RWPE1 (cell line): ENCODE data around the gene H1-8.

ENCODE experiments used
- CTCF ChIA-PET: fragments of 350-600 bp; sonication (Branson Sonifier 250); formaldehyde crosslinking; extraction: SDS; loops from one replicate; lab custom pipeline; 2021; lab: Yijun Ruan, JAX
- POLR2A ChIA-PET: fragments of 400-600 bp; formaldehyde crosslinking; extraction: SDS; loops from one replicate; lab custom pipeline; 2020; ENCODE audit warnings: antibody characterized with exemption; ENCODE audit not compliant: low non-redundant PET; lab: Yijun Ruan, JAX
- DNase-seq: peaks from one replicate; pipeline ENCODE4 v3.0.0; 2012; ENCODE audit warnings: low spot score
- H3K27ac ChIP-seq: fragments of 450-650 bp; 2 replicates; pipeline ENCODE4 v1.5.1; 2017
- TF ChIP-seq, protein P1 (sequence below): fragments of 450-650 bp; conservative IDR thresholded peaks from 2 replicates; pipeline ENCODE4 v1.5.1; 2017; ENCODE audit warnings: low read depth, mild to moderate bottlenecking

The H1-8 gene

DNA sequence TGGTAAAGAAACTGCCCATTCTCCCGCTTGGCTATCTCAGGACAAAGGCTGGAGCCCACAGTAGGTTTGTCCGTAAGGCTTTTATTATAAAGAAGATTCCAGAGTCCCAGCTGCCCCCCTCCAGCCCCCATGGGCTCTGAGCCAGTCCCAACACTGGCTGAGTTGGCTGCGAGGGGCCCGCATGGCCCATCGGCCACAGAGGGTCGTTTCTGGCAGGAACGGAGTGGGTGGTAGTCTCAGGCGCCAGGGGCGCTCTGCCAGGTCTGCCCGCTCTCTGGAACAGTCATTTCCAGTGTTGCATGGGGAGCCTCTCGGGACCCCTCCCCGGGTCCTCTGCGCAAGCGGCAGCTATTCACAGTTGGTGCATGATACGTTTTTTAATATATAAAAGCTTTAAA, 12.2 kb downstream of the H1-8 start:
- TF ChIP-seq, protein P1, sequence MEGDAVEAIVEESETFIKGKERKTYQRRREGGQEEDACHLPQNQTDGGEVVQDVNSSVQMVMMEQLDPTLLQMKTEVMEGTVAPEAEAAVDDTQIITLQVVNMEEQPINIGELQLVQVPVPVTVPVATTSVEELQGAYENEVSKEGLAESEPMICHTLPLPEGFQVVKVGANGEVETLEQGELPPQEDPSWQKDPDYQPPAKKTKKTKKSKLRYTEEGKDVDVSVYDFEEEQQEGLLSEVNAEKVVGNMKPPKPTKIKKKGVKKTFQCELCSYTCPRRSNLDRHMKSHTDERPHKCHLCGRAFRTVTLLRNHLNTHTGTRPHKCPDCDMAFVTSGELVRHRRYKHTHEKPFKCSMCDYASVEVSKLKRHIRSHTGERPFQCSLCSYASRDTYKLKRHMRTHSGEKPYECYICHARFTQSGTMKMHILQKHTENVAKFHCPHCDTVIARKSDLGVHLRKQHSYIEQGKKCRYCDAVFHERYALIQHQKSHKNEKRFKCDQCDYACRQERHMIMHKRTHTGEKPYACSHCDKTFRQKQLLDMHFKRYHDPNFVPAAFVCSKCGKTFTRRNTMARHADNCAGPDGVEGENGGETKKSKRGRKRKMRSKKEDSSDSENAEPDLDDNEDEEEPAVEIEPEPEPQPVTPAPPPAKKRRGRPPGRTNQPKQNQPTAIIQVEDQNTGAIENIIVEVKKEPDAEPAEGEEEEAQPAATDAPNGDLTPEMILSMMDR: no peak
- no peak for DNase-seq
- CTCF ChIA-PET: no interaction called here
- H3K27ac ChIP-seq: no peak overlapping the region
- POLR2A ChIA-PET: no interaction called here

DNA sequence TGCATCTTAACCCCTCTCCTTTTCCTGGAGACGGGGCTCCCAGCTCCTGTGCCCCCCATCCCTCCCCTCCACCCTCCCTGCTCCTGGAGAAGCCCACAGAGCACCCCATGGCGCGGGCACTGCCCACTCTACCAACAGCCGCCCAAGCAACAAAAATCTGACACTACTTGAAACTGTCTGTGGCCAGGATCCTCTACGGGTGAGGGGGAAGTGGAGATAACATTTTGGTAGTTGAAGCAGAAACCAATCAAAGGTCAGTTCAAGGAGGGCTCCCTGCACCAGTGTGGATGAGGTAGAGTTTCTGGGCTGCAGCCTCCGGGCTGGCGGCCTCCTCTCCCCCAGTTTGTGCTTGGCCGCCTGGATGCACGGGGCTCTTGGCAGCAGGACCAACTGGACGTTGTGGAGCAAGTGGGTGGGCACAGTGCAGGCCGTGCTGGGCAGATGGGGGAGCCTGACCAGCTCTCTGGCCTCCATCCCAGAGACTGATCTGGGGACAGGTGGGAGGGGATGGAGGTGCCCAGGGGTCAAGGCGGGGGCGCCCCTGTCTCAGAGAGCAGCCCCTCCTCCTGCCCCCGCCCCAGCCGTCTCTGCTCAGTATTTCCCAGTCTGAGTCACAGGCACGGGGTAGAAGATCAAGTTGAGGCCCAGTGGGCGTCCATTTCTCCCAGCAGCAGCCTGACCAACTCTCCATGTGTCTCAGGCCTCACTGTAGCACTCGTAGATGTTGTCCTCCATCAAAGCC, 12.8 kb downstream of the H1-8 start:
- H3K27ac ChIP-seq: no peak overlapping the region
- CTCF ChIA-PET: no interaction called here
- DNase-seq: no peak
- TF ChIP-seq, protein P1: no peak
- POLR2A ChIA-PET: no interaction called here

DNA sequence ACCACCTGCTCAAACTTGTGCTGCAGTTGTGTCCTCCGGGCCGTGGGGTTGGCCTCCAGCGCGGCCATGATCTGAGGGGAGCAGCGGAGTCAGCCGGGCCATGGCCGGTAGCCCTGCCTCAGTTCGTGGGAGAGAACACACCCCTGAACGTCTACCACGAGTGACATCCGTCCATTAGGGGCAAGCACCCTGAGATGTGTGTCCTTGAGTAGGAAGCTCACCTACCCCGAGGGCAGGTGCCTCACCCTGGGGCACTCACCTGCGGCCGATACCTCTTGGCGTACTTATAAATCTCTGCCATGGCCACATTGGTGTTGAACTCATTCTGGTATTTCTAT, 13.4 kb downstream of the H1-8 start:
- TF ChIP-seq, protein P1: no peak
- ChIA-PET POLR2A (no interaction called here), CTCF (no interaction called here)
- no peak overlapping the region for H3K27ac ChIP-seq
- DNase-seq: no peak

DNA sequence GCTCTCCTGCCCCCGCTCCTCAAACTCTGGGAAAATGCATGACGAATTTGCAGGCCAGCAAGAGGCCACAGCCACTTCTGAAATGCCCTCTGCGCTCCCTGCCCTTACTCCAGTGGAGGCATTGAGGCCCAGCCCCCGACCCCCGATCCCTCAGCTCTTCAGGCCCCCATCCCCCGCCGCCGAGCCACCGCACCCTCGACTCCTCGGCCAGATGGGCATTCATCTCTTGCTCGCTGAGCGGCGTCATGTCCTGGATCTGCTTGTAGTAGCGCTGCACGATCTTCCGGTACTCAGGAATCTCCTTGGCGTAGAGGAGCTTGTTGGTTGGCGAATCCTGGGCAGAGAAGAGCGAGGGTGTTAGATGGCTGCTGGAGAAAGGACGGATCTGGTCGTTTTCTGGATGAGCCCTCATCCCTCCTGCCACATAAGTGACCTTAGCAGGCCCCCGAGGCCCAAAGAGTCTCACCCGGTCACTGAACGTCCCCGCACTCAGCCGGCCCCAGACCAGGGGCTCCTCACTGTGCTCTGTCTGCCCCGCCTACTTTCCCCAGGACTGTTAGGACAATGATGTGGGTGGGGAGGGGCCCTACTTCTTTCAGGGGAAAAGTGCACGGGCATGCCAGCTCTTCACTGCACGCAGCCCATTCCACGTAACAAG, 14.0 kb downstream of the H1-8 start:
- POLR2A ChIA-PET: no interaction called here
- CTCF ChIA-PET: no interaction called here

DNA sequence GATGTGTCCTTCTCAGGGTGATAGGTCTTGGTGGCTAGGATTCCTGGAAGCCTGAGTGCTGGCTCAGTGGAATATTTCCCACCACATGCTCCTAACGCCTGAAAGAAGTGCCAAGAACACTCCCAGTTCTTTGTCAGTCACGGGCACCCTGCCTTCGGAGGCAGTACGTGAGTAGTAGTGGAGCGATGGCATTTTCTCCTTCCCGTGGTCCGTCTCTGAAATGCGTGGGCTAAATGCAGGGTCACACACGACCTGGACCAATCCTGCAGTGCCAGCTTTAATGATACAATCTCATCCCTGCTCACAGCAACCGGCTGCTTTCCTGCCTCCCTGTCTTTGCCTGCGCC, 14.5 kb downstream of the H1-8 start:
- no peak for DNase-seq
- H3K27ac ChIP-seq: no peak overlapping the region
- POLR2A ChIA-PET: no interaction called here
- TF ChIP-seq, protein P1: no peak
- CTCF ChIA-PET: no interaction called here

More for the DNA sequence above, 14.0 kb downstream of the H1-8 start:
- TF ChIP-seq, protein P1: no peak
- no peak overlapping the region for H3K27ac ChIP-seq
- no peak for DNase-seq

DNA sequence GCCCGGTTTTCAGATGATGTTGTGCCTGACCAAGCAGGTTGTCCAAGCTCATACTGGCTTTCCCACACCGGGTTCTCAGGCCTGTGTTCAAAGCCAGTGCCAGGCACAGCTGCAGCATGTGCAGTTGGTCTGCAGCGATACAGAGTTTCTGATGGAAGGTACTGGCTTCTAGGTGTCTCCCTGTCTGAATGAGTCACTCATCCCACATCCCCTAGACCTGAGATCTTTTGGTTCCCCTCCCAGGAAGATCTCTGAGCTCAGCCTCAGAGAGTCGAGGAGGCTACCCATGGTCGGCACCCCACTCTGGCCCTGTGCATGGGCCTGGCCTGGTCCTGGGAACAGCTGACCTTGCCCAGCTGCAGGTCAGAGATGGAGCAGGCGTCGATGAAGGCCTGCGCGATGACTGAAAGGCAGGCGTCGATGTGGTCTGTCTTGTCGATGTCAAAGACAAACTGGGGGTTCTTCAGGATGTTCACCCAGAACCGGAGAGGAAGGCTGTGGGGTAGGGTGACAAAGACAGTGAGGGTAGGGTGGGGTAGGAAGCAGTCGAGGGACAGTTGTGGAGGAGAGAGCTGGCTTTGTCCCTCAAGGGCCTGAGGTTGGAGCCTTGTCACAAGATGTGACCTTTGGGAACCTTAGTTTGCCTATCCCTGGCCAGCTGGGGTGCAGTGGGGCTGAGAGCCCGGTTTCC, 15.3 kb downstream of the H1-8 start:
- no peak for DNase-seq
- TF ChIP-seq, protein P1: no peak
- ChIA-PET POLR2A (interaction anchor here (0.7 kb wide), 1 partner anchor 48 kb away, joined by 3 read pairs; no protein-coding TSS in a partner anchor), CTCF (no interaction called here)
- no peak overlapping the region for H3K27ac ChIP-seq
